Gastroesophageal sphincter (tissue), 4 donors: ENCODE results near the gene BLMH. TPM values are rescaled to one million over a fixed set of nuclear protein-coding genes. Genes with fewer than 3 reads are reported as not detected.

ENCODE experiments used
- ATAC-seq: fragments of 150-250 bp; one replicate; pipeline ENCODE4 v1.9.1; 2016; ENCODE audit warnings: mild to moderate bottlenecking, moderate library complexity
- H3K27ac ChIP-seq, 4 donors: fragments of 200-600 bp; sonication (generic) in 3 of 4; 1 replicate in 3 of 4; 2 replicates in 1 of 4; pipeline ENCODE4 v1.5.1; 2016 to 2019
- H3K27me3 ChIP-seq: fragments of 200-600 bp; sonication (generic); one replicate; pipeline ENCODE4 v1.5.1; 2019
- H3K36me3 ChIP-seq, 2 donors: fragments of 200-600 bp; sonication (generic); one replicate each; pipeline ENCODE4 v1.5.1; 2019; ENCODE audit warnings: control low read depth in 1 of 2
- H3K4me1 ChIP-seq, 3 donors: fragments of 200-600 bp; sonication (generic); 1 replicate in 2 of 3; 2 replicates in 1 of 3; pipeline ENCODE4 v1.5.1; 2016 to 2019; ENCODE audit warnings: control low read depth in 2 of 3
- H3K4me3 ChIP-seq, 2 donors: fragments of 200-600 bp; sonication (generic); one replicate each; pipeline ENCODE4 v1.5.1; 2019; ENCODE audit warnings: mild to moderate bottlenecking in 1 of 2, moderate library complexity in 1 of 2
- H3K9me3 ChIP-seq, 3 donors: fragments of 200-600 bp; sonication (generic); one replicate each; pipeline ENCODE4 v1.5.1; 2017 to 2019; ENCODE audit warnings: control low read depth in 2 of 3
- CTCF ChIP-seq, 4 experiments: fragments of 200-600 bp in 2 of 4; fragments of 450-650 bp in 2 of 4; sonication (generic) in 1 of 4; IDR thresholded peaks; one replicate each; pipeline ENCODE4 v1.5.1; 2017 to 2019; ENCODE audit warnings: antibody characterized with exemption in 4 of 4, mild to moderate bottlenecking in 2 of 4, moderate library complexity in 2 of 4
- EP300 ChIP-seq: sonication (generic); formaldehyde crosslinking; IDR thresholded peaks from one replicate; pipeline ENCODE4 v1.6.1; 2017; ENCODE audit warnings: antibody characterized with exemption, mild to moderate bottlenecking
- POLR2A ChIP-seq, 2 donors: fragments of 450-650 bp; IDR thresholded peaks; one replicate each; pipeline ENCODE4 v1.6.1; 2017; ENCODE audit warnings: antibody characterized with exemption in 2 of 2, mild to moderate bottlenecking in 2 of 2, moderate library complexity in 1 of 2
- POLR2AphosphoS5 ChIP-seq: sonication (generic); formaldehyde crosslinking; IDR thresholded peaks from one replicate; pipeline ENCODE4 v1.6.1; 2017; ENCODE audit warnings: antibody characterized with exemption
- WGBS, 2 donors: methylation state at CpG; one replicate each; pipeline ENCODE4 v1.1.5; 2018; ENCODE audit warnings: low coverage in 1 of 2; 5-methylcytosine and 5-hydroxymethylcytosine counted together
- total RNA-seq, 4 donors: library from RNA; depleted of rRNA; stranded (reverse); fragments of >200 nt; gene quantifications; one replicate each; pipeline ENCODE4 v1.1.0, GENCODE V29; 2016

The BLMH gene
- total RNA-seq, 4 donors from 2014 or later = 17.8 to 29.3 (median 20.7) TPM

- no peak overlapping the region for H3K4me3 ChIP-seq
- 53 to 70% methylated on average over 2 of the region's 2 CpGs for WGBS, 2 donors
- TF ChIP-seq POLR2A (IDR thresholded peaks at IDR 0.05) (no peak), POLR2AphosphoS5 (no peak), EP300 (no peak), CTCF (IDR thresholded peaks at IDR 0.05) (no peak)
- no peak overlapping the region for H3K27ac ChIP-seq
- no peaks in the 10 kb centered on the region for H3K27me3 ChIP-seq
- H3K36me3 ChIP-seq = no peaks in the 10 kb centered on the region
- H3K4me1 ChIP-seq = peaks cover 0 to 9% (median 0%) of the 10 kb centered on the region in 3 donors
- no peaks in the 10 kb centered on the region for H3K9me3 ChIP-seq
- ATAC-seq = no peak
Observed at GRCh38 chr17:30315106-30315505, 23.4 kb upstream of the BLMH start.

GRCh38 chr17:30314474-30314873 is 22.7 kb upstream of the BLMH start:
- WGBS, 2 donors = 43 to 50% methylated on average over 1 of the region's 1 CpG

GRCh38 chr17:30312226-30312625 is 20.5 kb upstream of the BLMH start:
- ATAC-seq = no peak
- 73 to 75% methylated on average over 2 of the region's 2 CpGs for WGBS, 2 donors
- TF ChIP-seq EP300 = no peak
- no peak for TF ChIP-seq POLR2A (IDR thresholded peaks at IDR 0.05)
- no peak for TF ChIP-seq CTCF (IDR thresholded peaks at IDR 0.05)
- TF ChIP-seq POLR2AphosphoS5 = no peak
- no peaks in the 10 kb centered on the region for H3K36me3 ChIP-seq
- no peaks in the 10 kb centered on the region for H3K9me3 ChIP-seq
- no peak overlapping the region for H3K4me3 ChIP-seq
- H3K4me1 ChIP-seq = no peaks in the 10 kb centered on the region
- H3K27me3 ChIP-seq = no peaks in the 10 kb centered on the region
- H3K27ac ChIP-seq = no peak overlapping the region

More at GRCh38 chr17:30314474-30314873, 22.7 kb upstream of the BLMH start:
- no peak for TF ChIP-seq POLR2AphosphoS5
- TF ChIP-seq EP300 = no peak
- TF ChIP-seq CTCF (IDR thresholded peaks at IDR 0.05) = no peak
- no peak for TF ChIP-seq POLR2A (IDR thresholded peaks at IDR 0.05)
- no peak for ATAC-seq
- Histone ChIP-seq H3K27ac (no peak overlapping the region), H3K27me3 (no peaks in the 10 kb centered on the region), H3K4me1 (peaks cover 0 to 9% (median 0%) of the 10 kb centered on the region in 3 donors), H3K36me3 (no peaks in the 10 kb centered on the region), H3K4me3 (no peak overlapping the region), H3K9me3 (no peaks in the 10 kb centered on the region)

- Histone ChIP-seq H3K4me3 (no peak overlapping the region), H3K27me3 (no peaks in the 10 kb centered on the region), H3K27ac (no peak overlapping the region), H3K36me3 (no peaks in the 10 kb centered on the region), H3K4me1 (no peaks in the 10 kb centered on the region), H3K9me3 (no peaks in the 10 kb centered on the region)
- TF ChIP-seq POLR2AphosphoS5 (no peak), POLR2A (IDR thresholded peaks at IDR 0.05) (no peak), EP300 (no peak), CTCF (IDR thresholded peaks at IDR 0.05) (no peak)
- whole genome bisulfite sequencing, 2 donors = 86 to 93% methylated on average over 2 of the region's 2 CpGs
- no peak for ATAC-seq
Observed at GRCh38 chr17:30310562-30310961, 18.8 kb upstream of the BLMH start.

- Histone ChIP-seq H3K27me3 (no peaks in the 10 kb centered on the region), H3K9me3 (no peaks in the 10 kb centered on the region), H3K4me1 (no peaks in the 10 kb centered on the region), H3K4me3 (no peak overlapping the region), H3K27ac (no peak overlapping the region), H3K36me3 (no peaks in the 10 kb centered on the region)
- no peak for ATAC-seq
- TF ChIP-seq CTCF (IDR thresholded peaks at IDR 0.05) (no peak), EP300 (no peak), POLR2AphosphoS5 (no peak), POLR2A (IDR thresholded peaks at IDR 0.05) (no peak)
- 81 to 86% methylated on average over 6 of the region's 6 CpGs for WGBS, 2 donors
Observed at GRCh38 chr17:30309591-30309990, 17.8 kb upstream of the BLMH start.
